PFSK-1 (cell line): ENCODE results near the gene ZNF385C.

Experiments used
- FOXP2 ChIP-seq: optimal IDR thresholded peaks from 2 replicates; pipeline ENCODE3; 2011; ENCODE audit warnings: borderline replicate concordance, control low read depth, inconsistent platforms; ENCODE audit not compliant: insufficient read depth; ENCODE audit errors: extremely low read length, extremely low read depth
- POLR2AphosphoS5 ChIP-seq: IDR thresholded peaks from 2 replicates; pipeline ENCODE4 v1.6.1; 2012; ENCODE audit warnings: low read depth, mild to moderate bottlenecking, control low read depth, low read length, moderate library complexity
- SIN3A ChIP-seq: IDR thresholded peaks from 2 replicates; pipeline ENCODE4 v1.6.1; 2012; ENCODE audit warnings: mild to moderate bottlenecking, low read length, moderate library complexity, borderline replicate concordance; ENCODE audit not compliant: insufficient read depth
- TAF1 ChIP-seq: IDR thresholded peaks from 2 replicates; pipeline ENCODE4 v1.6.1; 2012; ENCODE audit warnings: low read length, control low read depth, borderline replicate concordance; ENCODE audit not compliant: insufficient read depth
- TF ChIP-seq, protein P1 (sequence below), 2 experiments: IDR thresholded peaks; 2 replicates each; pipeline versions ENCODE4 v1.6.1 to v1.8.0; 2011 to 2012; ENCODE audit warnings: low read depth in 2 of 2, low read length in 2 of 2, control low read depth in 1 of 2, inconsistent platforms in 1 of 2, mild to moderate bottlenecking in 1 of 2, moderate library complexity in 1 of 2; ENCODE audit not compliant: insufficient read depth in 1 of 2

ZNF385C gene

DNA sequence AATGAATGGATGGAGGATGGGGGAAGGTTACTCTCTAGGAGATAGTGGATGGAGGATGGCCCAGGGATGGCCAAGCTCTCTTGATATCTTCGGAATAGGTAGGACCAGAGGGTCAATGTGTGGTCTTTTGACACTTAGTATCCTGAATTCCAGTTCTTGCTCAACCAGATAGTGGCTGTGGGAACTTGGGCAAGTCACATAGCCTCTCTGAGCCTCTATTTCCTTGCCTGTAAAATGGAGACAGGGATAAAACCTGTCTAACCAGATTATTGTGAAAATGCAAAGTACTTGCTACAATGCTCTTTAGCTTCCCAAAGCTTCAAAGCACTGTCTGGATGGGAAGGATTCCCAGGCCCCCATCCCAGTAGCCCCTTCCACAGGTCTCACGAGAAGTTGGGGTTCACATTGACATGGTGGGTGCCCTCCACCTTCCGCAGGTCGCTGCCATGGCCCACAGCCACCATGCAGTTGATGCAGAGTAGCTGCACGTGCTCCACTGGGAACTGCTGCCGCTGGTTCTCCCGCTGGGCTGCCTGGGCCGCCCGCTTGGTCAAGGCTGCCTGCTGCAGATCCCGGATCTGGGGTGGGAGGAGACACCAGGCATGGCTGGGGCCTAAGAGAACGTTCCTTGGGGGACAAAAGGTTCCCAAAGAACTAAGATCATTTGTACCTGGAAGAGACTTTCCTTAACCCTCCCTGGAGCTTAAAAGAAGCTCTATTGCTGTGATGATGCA is 5.1 kb upstream of the ZNF385C start:
- TF ChIP-seq POLR2AphosphoS5, result no peak
- no peak for TF ChIP-seq SIN3A
- TF ChIP-seq TAF1, result no peak
- TF ChIP-seq, protein P1, sequence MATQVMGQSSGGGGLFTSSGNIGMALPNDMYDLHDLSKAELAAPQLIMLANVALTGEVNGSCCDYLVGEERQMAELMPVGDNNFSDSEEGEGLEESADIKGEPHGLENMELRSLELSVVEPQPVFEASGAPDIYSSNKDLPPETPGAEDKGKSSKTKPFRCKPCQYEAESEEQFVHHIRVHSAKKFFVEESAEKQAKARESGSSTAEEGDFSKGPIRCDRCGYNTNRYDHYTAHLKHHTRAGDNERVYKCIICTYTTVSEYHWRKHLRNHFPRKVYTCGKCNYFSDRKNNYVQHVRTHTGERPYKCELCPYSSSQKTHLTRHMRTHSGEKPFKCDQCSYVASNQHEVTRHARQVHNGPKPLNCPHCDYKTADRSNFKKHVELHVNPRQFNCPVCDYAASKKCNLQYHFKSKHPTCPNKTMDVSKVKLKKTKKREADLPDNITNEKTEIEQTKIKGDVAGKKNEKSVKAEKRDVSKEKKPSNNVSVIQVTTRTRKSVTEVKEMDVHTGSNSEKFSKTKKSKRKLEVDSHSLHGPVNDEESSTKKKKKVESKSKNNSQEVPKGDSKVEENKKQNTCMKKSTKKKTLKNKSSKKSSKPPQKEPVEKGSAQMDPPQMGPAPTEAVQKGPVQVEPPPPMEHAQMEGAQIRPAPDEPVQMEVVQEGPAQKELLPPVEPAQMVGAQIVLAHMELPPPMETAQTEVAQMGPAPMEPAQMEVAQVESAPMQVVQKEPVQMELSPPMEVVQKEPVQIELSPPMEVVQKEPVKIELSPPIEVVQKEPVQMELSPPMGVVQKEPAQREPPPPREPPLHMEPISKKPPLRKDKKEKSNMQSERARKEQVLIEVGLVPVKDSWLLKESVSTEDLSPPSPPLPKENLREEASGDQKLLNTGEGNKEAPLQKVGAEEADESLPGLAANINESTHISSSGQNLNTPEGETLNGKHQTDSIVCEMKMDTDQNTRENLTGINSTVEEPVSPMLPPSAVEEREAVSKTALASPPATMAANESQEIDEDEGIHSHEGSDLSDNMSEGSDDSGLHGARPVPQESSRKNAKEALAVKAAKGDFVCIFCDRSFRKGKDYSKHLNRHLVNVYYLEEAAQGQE (IDR thresholded peaks at IDR 0.05; ENCODE audit: insufficient read depth in 1 of 2, low read depth in 2 of 2, low read length in 2 of 2), result no peak
- no peak for TF ChIP-seq FOXP2

DNA sequence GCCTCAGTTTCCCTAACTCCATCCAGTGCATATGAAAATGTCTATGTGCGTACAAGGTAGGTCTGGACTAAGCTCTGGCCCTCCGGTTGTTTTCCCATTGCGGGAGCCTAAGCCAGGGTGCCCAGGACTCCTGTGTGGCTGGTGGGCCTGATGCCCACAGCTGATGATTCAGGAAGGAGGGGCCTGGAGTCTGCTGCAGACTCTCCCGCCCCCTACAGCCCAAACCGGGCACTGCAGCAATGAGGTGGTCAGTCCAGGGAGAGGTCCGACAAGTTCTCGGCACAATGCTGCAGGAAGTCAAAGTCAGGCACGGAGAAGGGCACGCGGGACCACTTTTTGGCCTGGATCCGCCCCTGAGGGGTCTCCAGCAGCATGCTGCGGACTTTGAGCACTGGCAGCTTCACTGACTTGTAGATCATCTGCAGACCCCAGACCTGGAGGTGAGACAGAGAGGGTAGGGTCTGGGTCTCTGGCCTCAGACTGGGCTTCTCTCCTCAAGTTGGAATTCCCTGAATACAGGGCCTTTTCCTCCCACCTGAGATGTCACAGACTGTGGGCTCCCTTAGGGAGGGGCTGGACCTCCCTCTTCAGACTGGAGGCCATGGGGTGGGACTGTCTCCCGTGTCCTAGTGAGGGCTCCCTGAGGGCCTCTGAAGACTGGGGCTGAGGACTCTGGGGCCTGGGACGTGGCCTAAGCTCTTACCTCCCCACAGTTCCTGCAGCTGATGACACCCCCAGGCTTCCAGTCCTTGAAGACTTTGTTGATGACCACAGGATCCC is 3.4 kb upstream of the ZNF385C start:
- no peak for TF ChIP-seq POLR2AphosphoS5
- TF ChIP-seq FOXP2, result peak; percentile 39

DNA sequence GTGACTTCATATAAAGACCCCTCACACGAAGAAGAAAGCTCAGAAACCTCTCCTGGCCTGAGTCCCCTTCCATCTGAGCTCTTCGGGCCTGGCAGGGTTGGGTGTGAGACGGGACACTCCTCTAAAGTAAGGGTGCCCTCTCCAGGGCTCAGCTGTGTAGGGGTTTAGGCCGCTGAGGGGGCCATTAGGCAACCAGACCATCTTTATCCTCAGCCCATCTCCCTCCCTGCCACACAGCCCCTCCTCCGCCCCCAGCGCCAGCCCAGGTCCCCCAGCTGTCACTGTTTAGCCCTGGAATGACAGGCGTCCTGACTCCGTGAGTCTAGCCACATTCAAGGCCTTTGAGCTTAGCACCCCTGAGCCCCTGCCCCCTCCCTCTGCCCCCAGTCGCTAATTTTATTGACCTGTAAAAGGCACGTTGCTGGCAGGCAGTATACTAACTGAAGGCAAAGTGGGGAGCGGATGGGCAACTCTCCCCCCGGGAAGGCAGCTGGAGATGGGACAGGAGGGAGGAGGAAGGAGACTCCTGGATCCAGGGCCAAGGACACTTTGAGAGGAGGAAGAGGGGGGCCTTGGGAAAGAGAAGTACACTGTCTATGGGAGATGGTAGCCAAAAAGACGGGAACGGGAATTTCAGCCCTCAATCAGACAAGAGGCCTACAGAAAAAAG is 592 bp upstream of the ZNF385C start:
- TF ChIP-seq, protein P1 (IDR thresholded peaks at IDR 0.05; ENCODE audit: insufficient read depth in 1 of 2, low read depth in 2 of 2, low read length in 2 of 2), result no peak
- TF ChIP-seq TAF1 (no peak), POLR2AphosphoS5 (no peak), SIN3A (no peak), FOXP2 (no peak)

DNA sequence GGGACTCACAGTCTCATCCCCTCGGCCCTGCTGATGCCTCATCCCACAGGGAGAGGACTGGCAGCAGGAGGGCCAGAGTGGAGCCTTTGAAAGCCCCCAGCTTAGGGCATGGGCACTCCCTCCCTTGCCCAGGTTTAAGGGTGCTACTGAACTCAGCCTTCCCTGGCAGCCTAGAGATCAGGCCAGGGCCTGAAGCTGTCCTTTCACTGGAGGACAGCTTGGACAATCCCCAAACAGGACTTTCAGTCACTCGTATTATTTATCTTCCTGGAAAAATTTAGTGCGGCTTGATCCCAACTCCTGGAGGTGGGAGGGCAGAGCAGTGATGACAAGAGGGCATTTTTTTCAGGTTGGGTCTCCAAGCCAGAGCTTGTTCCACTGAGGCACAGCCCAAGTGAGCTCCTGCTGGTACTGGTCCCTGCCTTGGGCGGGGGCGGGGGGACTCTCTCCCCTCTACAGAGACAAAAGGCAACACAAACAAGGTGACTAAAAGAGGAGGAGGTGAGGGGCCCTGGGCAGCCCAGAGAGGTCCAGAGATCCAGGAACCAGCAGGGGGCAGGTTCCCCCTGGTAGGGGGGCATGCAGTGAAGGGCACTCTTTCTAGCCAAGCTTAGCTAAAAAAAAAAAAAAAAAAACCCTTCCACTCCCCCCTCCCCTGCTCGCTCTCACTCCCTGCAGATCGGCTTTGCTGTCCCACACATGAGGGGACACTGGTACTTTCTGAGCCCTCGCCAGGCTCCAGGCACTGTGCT is 1.7 kb downstream of the ZNF385C start:
- no peak for TF ChIP-seq TAF1
- TF ChIP-seq POLR2AphosphoS5, result no peak
- TF ChIP-seq FOXP2, result no peak
- TF ChIP-seq, protein P1 (IDR thresholded peaks at IDR 0.05; ENCODE audit: insufficient read depth in 1 of 2, low read depth in 2 of 2, low read length in 2 of 2), result no peak
- TF ChIP-seq SIN3A, result no peak

DNA sequence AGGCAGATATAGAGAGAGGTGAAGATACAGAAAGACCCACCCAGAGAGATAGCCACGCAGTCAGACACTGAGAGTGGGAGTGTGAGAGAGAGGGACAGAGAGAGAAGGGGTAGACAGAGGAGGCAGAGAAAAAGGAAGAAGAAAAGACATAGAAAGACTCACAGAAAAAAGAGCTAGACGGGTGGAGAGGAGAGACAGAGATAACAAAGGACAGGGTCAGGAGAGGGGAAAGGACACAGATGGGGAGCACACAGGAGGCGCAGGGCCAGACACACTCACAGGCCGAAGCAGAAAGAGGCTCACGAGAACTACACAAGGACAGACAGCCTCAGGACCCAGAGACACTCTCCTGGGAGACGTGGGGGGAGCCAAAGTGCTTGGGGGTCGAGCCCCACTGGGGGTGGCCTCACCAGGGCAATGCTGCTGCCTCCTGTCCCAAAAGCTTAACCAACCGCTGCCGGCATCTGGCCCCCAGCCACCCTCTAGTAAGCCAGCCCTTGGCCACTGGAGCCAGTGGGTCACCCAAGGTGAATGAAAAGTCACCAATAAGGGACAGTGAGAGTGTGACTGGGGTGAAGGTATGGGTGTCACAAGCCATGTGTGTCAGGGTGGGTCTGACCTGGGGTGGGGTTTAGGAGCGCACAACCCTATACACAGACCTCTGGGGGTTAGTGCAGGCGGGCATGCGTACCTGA is 3.8 kb downstream of the ZNF385C start:
- TF ChIP-seq POLR2AphosphoS5 (no peak), SIN3A (no peak), TAF1 (no peak), FOXP2 (no peak)
- TF ChIP-seq, protein P1 (IDR thresholded peaks at IDR 0.05; ENCODE audit: insufficient read depth in 1 of 2, low read depth in 2 of 2, low read length in 2 of 2), result no peak
